Epidermal melanocyte (primary cell): ENCODE data around the gene SULT1C2.
"Not testable (repeated sequence)": the region's sequence is repeated elsewhere in the genome, so short reads cannot be mapped to it uniquely, and the experiment has no call there.

Source experiments
- DNase-seq: peaks from one replicate; pipeline ENCODE4 v3.0.0; 2011; ENCODE audit warnings: low spot score; ENCODE audit not compliant: insufficient read length

The SULT1C2 gene

DNA sequence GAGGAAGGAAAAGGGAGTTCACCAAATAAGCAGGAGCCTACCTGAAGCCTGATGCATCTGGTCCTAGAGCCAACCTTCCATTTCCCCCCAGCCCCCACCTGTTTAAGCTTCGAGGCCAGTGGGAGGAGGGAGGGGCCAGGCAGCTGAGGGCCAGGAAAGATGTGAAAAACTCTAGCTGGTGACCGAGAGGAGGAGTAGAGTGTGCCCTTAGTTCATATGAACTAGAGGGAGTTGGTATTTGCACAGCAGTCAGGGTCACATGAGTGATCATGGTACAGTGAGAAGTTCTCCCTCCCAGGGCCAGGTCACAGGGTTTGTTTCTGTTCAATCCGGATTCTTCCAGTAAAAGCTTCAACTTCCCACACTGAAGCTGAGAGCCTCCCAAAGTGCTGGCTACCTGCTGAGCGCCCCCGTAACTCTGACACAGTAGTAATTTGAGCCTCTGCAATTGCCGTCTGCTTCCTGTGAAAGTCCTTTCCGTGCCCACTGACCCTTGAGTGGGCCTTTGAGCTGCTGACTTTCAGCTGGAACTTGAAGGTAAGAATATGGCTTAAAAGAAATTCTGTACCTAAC lies at the start of gene SULT1C2:
SULT1C2 (plus strand) TSS at position 362 of the 573 bp plus-strand sequence. CDS start 4,773 bp downstream, outside the sequence.
- DNase-seq, result no peak

DNA sequence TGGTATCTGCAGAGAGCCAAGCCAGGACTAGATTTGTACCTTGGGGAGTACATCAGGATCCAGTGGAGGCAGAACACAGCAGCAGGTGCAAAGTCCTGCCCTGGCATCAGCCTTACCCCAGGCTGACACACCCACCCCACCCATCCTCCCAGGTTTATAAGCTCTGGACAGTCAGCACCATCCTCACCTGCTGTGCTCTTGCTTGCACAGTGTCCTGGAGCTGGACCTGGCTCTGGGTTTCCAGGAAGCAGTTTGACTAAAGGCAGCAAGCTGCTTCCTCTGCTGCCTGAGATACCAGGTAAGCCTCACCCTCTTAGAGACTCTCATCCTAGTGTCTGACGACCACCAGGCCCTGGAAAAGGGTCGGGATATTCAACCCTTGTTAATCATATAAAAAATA lies 48.9 kb upstream of the SULT1C2 start, which contains the start of gene SULT1C3:
SULT1C3 (plus strand) TSS at position 183 of the 400 bp plus-strand sequence. CDS start 7,227 bp downstream, outside the sequence.
- DNase-seq, result no peak

DNA sequence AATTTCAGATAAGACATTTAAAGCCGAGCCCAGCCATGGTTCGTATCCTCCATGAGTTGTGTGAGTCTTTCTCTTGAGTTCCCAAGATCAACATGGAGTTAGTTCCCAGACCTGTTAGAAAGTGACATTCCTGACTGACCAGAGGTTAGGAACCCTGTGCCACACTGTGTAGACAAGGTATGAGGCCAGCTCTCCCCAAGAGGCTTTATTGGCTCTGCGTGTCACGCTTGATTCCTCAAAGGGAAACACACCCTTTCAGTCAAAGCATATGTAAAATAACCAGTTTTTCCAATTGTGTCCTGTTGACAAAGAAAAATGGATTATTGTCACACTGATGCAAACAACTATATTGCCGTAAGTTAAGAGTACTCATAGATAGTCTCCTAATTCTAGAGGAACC lies 47.7 kb upstream of the SULT1C2 start:
- no peak for DNase-seq

DNA sequence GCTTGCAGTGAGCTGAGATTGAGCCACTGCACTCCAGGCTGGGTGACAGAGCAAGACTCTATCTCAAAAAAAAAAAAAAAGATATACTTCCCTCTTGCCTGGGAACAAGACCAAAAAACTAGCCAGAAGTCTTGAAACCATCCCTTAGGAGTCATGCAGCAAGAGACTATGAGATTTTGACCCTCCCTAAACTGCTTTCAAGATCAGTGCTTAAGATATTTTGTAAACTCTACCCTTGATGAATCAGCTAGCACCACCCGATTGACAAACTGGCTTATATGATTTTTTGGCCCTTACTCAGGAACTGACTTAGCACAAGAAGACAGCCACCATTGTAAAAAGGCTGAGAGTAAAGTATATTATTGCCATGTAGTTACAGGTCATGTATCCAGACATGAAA lies 45.1 kb upstream of the SULT1C2 start:
- no peak for DNase-seq

DNA sequence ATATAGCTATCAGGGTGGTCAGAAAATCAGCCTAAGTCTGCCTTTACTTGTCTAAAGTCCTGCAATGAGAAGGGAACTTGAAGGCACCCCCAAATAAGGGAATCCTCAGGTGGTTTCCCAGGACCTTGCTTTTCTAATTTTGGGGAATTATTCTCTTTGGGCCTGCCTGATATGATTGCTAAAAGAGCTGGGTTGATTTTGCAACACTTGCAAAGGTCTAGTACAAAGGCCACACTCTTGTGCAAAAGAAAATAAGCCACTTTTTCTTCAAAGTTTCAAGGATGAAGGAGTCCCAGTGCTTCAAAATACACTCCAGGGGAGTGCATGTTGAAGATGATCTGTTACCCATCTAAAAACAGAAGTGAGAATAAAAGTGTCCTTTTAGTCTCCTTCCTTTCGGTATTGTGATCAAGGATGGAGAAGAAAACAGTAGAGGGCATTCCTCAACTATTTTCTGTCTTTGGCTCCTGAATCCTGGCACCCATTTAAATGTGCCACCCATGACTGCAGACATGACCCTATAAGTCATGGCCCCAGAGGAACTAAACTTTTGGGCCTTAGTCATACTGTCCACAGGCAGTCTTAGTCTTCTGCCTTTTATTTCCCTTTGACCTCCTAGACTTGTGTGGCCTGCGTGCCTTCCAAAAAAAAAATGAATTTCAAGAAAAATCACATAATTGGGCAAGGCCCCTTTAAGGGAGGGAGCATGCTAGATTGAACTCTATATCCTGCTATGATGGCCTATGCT lies 43.9 kb upstream of the SULT1C2 start:
- DNase-seq, result no peak

DNA sequence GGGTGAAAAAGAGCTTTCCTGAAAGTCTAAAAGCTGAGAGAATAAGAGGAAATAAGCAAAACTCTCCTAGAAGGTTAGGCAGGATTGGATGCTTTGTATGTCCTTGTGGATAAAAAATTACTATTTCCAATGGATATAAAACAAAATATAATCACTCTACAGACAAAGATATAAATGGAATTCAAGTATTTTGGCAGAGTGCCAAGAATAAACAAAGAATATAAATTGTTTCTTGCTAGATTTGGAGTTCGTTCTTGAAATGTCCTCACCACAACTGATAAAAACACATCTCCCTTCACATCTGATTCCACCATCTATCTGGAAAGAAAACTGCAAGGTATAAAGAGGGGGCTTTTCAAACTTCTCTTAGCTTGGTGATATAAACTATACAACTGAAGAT lies 35.6 kb upstream of the SULT1C2 start:
- DNase-seq, result no peak

DNA sequence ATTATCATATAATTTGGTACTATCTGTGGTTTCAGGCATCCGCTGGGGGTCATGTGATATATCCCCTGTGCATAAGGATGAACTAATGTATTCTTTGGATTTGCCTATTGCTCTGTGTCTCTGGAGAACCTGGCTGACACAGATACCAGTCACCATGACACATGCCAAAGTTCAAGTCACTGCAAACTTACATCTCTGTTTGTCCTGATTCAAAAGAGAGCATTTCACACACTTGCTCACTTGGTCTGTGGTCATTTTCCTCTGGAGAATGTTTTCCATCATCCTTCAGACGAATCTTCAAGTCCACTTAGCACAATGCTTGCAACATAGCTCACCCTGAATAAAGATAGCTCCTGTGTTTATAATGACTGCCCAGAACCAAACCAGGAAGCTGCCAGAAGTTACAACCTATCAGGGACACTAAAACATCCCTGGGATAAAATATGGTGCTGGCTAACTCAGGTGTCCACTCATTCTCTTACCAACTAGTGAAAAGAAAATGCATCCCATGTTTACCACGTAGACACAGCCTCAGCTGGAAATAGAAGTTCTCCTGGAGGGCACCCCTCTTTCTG lies 30.9 kb upstream of the SULT1C2 start:
- no peak for DNase-seq

DNA sequence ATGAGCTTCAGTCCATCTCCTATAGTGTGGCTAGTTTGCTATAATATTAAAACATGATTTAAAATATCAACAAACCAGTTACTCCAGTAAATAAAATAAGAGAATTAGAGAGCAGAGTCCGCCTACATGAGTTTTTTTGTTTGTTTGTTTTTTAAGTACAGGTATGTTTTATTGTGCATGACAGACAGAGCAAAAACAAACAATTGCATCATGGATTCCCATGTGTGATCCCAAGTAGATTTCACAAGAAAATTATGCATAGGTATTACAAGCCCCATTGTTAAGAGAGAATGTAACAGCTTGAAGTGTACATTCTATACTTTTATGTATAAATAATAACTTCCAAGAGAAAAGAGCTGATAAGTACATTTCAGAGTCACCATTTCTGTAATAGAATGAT lies 27.9 kb upstream of the SULT1C2 start:
- DNase-seq, result no peak

DNA sequence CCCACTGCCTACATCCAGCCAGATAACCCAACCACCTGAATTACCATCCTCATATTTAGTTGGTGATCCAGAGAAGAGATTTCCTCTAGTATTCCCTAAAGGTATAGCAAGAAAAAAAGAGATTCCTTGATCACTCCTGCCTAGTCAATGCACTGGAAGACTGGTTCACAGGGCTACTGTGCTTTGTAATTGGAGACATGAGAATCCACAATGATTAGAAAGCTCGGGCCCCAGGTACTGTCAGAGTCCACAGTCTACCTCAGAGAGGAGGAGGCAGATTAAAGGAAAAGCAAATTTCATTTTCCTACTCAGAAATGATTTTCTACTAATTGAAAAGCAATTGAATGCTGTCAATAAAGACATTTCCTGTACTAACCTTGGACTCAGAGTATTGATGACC lies 26.7 kb upstream of the SULT1C2 start:
- DNase-seq, result no peak

DNA sequence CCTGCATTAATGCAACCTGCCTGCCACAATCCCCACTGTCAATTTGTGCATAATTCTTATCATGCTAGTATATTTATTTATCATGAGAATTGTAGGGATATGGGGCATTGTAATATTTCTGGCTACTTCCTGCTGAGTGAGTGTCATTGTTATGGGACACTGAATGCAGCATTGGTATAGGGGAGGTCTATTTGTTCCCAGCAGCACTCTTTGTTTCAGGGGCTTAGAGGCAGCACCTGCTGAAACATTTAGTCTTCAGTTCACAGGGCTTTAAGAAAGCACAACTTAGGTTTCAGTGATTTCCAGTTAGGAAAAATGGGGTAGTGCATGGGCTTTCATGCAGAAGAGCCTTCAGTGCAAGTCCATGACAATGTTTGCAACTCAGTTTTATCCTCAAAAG lies 25.3 kb upstream of the SULT1C2 start:
- no peak for DNase-seq

DNA sequence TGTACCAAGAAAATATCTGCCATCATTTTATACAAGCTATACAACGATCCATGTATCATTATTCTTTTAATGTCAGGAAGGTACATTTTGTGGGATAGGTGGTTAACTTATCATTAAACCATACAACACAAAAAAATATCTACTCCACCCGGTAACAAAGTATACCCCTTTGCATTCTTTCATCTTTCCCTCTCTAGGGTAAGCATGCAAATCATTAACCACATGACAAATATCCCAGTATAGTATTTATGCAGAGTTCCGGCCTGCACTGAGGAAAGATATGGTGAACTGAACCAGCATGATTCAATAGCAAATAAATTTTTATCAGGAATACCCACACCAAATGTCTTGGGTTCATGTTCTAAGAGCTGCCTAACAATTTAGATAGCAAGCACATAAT lies 22.5 kb upstream of the SULT1C2 start:
- DNase-seq, result no peak

DNA sequence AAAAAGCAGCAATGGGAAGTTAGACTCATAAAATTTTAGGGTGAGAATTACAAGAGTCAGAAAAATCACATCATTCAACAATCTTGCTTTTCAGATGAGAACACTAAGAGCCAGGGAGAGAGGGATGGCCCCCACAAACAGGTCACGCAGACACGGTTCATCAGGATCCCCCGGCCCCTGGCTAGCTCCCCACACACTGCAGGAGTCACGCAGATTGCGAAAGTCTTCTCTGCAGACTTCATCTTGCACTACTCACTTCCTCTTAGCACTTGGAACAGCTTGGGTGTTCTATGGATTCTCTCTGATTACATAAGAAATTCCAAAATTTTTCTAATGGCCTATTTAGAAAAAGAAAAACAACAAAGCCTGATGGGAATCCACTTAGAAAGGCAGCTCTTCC lies 21.6 kb upstream of the SULT1C2 start:
- no peak for DNase-seq

DNA sequence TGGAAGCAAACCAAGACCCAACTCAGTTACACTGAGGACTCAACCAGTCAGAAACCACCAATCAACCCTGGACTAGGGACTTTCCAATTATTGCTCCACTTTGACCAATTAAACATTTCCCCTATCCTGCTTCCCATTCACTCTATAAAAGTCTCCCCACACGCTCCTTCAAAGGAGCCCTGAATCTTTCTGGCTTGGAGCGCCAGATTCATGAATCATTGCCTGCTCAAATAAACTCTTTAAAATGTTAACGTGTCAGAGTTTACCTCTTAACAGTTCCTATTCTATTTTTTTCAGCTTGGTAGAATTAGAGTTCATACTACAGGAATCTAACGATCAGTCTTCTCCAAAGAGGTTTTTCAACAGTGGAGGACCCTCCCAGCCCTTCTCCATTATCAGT lies 20.7 kb upstream of the SULT1C2 start:
- no peak for DNase-seq

DNA sequence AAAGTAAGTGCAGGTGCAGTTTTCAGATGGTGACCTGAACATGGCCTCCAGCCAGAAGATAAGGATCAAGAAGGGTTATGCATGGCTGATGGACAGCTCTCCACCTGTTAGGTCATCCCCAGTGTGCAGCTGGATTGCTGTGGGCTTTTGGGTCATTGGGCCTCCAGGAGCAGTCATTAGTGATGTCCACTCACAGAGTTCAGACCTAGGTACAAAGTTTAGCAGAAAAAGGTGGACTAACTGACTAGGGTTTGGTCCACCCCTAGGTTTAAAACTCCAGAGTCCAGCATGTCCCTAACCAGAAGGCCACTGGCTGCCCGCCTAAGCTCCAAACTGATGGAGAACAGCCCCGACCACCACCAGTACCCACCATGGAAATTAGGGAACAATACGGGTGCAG lies 18.3 kb upstream of the SULT1C2 start:
- DNase-seq, result no peak

DNA sequence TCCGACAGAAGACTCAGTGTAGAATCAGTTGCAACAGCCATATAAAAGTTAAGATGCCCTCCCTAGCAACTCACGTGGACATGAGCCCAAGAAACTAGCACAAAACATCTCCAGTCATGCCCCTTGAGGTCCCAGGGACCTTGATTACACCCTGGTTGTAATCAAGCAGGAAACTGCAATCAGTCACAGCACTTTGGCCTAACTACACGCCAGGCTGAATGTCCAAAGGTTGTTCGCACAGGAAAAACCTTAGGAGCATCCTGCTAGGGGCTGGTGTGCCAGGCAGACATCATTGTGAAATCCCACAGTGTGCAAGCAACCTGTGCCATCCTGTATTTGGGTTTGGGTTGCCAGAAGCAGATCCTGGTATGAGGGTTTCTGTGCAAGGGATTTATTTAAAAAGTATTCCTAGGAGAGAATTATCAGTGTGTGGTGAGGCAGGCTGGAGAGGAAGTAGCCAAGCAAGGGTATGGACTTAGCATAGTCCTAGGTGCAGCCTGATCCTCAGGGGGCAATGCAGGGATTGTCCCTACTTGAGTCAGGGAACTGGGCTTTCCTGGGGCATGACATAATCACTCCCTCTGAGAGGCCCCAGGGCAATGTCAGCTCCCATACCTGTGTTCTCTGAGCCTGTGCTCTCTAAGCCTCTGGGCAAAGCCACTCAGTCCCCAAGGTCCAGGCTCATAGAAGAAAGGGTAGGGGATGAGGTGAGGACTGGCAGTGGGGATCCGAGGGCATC lies 17.8 kb upstream of the SULT1C2 start:
- no peak for DNase-seq

DNA sequence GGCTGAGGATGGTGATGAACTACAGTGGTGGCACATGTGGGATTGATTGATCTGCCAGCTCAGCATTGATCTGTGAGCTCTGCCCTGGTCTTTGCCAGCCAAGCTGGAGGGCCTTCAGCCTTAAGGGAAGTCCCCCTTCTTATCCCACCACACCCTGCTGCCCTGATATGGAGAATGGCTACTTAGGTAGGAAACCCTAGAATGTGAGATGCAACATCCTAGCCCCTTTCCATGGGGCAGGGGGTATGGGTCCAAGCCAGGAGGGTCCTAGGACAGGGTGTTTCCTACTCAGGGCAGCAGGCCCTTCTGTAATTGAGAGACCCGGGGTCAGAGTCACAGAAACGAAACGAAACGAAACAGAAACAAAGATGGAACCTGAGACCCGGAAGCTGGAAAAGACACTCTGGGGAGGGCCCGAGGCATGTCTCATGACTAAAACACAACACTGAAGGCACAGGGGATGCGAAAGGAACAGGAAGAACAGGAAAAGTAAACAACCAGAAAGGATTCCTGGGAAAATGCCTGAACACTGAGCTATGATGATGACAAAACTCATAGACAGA lies 16.9 kb upstream of the SULT1C2 start:
- DNase-seq, result peak; percentile 55

DNA sequence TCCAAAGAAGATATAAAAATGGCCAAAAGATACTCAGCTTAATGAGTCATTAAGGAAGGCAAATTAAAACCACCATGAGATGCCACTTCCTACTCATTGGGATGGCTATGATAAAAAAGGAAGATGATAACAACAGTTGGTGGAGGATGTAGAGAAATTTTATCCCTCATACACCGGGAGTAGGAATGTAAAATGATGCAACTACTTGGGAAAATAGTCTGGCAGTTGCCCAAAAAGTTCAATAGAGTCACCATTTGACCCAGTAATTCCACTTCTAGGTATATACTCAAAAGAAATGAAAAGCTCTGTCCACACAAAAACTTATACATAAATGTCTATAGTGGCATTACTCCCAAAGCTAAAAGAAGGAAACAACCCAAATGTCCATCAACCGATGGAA lies 10.1 kb upstream of the SULT1C2 start:
- DNase-seq, result no peak

DNA sequence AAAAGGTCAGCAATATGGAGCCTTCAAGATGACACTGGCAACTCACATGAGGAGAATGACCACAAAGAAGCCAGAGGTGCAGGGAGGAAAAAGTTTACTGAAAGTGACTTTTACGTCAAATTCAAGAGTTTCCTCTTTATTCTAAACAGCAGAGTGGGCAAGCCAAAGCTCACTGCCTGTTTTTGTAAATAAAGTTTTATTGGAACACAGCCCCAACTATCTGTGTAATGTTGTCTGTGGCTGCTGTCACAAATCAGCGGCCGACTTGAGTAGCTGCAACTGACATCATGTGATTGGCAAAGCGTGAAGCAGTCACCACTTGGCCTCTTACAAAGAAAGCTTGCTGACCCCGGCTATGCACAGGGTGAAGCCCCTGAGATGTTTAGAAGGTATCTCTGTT lies 9.2 kb upstream of the SULT1C2 start:
- no peak for DNase-seq

DNA sequence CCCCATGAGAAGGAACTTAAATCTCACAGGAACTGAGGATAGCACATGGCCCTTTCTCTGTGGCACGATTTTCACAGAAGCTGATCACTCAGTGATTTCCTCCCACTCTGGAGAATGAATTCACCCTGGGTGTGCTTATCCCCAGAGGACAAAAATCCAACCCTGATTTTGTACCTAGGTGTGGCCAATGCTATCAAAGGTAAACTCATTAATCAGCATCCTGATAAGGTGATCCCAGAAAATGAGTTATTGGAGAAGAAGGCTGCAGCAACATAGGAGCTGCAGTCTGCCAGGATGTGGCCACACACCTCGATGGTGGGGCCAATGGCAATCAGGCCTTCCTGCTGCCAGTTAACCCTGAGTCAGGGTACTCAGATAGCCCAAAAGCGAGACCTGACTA lies 8.2 kb upstream of the SULT1C2 start:
- no peak for DNase-seq

DNA sequence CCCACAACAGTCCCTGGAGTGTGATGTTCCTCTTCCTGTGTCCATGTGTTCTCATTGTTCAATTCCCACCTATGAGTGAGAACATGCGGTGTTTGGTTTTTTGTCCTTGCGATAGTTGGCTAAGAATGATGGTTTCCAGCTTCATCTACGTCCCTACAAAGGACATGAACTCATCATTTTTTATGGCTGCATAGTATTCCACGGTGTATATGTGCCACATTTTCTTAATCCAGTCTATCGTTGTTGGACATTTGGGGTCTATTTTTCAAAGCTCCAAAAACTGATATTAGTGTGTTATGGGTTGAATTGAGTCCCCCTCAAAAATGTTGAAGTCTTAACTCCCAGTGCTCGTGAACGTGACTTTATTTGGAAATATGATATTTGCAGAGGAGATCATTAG lies 4.1 kb upstream of the SULT1C2 start:
- not testable (repeated sequence) for DNase-seq

DNA sequence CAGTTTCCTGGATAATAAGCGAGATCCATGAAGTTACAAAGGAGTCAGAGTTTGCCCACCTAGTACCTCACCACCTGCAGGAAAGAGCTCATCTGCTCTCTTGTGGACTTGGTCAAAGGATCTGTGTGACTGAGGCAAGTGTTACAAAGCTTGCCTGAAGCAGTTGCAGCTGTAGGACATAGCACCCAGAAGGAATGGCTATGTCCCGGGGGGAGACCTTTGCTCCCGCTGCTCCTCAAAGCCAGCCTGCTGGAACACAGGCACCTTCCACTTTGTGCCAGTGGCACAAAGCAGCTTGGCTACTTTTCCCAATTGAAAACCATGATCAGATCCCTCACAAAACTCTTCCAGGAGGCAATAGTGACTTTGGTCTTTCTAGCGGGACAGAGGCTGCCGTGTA lies 3.1 kb upstream of the SULT1C2 start:
- DNase-seq, result no peak

DNA sequence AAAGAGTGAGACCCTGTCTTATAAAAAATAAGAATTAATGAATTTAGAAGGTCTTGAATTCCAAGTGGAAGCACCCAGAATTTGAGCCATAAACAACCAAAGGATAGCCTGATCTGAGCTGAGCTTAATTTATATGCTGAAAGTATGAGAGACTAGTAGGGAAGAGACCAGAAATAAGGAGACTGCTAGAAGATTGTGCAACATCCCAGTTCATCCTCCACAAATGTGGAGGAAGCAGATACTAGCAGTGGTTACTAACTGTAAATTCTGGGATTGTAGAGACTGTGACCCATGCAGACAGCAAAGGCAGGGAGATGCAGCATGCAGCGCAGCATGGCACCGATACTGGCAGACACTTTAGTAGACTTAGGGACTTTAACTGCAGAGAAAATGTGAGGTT lies 1.5 kb upstream of the SULT1C2 start:
- no peak for DNase-seq
